Mucosa of descending colon (tissue), 3 donors: Measurements from ENCODE around the gene PARN. TPM values are rescaled to one million over a fixed set of nuclear protein-coding genes. Genes with fewer than 3 reads are reported as not detected.

Experiments
- ATAC-seq: fragments of 200-7000 bp; cut with Tn5 transposase; one replicate; pipeline ENCODE4 v1.9.1; 2020; ENCODE audit warnings: mild to moderate bottlenecking, moderate library complexity
- DNase-seq, 3 donors: peaks; one replicate each; pipeline ENCODE4 v3.0.0-alpha.2; 2020
- H3K36me3 ChIP-seq: fragments of 200-600 bp; one replicate; pipeline ENCODE4 v1.8.0; 2021; ENCODE audit warnings: low read depth, mild to moderate bottlenecking
- H3K4me1 ChIP-seq: fragments of 200-600 bp; one replicate; pipeline ENCODE4 v1.8.0; 2021; ENCODE audit warnings: low read depth, mild to moderate bottlenecking
- H3K4me3 ChIP-seq: fragments of 200-600 bp; one replicate; pipeline ENCODE4 v1.8.0; 2021; ENCODE audit warnings: mild to moderate bottlenecking
- H3K9me3 ChIP-seq: fragments of 200-600 bp; one replicate; pipeline ENCODE4 v1.8.0; 2021; ENCODE audit warnings: mild to moderate bottlenecking
- intact Hi-C, 2 donors: fragments of 100-400 bp; cut with DNase I in 1 of 2; cut with micrococcal nuclease in 1 of 2; formaldehyde crosslinking; loops; one replicate each; pipeline versions ENCODE4 v1.11.0 to v1.11.1; 2022; cut with DNase I, micrococcal nuclease
- total RNA-seq, 3 donors: library from RNA; stranded (reverse); fragmentation: NEBNext Ultra II Directional in 2 of 3; extraction: Animal tissue kit (Norgen Biotek cat#: 25700) in 2 of 3; gene quantifications; one replicate each; pipeline versions ENCODE4 v1.2.1 to v1.2.4, GENCODE V29; 2021 to 2023
- TF ChIP-seq, protein P1 (sequence below): fragments of 200-600 bp; IDR thresholded peaks from one replicate; pipeline ENCODE4 v1.8.0; 2022; ENCODE audit warnings: antibody characterized with exemption, mild to moderate bottlenecking
- donor health status: DM: no; HTN: no; CAD: no; lungs with moderate emphysema.
- donor health status: DM: no; HTN: no; CAD: no.
- donor health status: DM: no; HTN: yes; CAD: no.

The PARN gene
- total RNA-seq, 3 donors from 2014 or later, result 31.5 to 34.0 (median 33.3) TPM

DNA sequence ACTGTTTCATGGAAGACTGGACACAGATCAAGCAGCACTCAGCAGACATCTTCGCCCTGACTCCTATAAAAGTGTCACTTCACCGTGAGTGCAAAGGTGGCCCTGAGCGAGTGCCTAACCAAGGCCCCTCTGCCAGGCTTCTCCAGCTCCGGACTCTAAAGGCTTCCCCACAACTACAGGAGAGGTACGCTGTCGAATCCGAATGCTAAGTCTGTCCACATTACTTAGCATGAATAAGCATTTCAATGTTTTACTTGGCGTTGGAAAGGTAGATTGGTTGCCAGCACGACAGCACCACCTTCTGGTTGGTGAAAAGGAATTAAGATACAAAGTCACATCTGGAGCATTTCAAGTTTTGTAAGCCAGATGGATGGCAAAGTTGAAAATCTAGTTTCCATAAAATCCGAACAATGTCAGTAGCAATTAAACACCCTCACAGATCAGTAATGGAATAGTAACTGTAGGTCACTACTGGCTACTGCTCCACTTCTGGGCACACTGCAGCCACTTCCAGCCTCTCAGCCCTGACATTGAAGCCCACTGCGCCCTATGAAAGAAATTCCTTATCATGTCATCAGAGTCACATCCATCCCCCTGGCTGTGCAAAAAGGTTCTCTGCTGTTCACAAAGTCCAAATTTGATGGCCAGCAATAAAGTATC is 100.9 kb downstream of the PARN start:
- peak; percentile 93 for ATAC-seq

DNA sequence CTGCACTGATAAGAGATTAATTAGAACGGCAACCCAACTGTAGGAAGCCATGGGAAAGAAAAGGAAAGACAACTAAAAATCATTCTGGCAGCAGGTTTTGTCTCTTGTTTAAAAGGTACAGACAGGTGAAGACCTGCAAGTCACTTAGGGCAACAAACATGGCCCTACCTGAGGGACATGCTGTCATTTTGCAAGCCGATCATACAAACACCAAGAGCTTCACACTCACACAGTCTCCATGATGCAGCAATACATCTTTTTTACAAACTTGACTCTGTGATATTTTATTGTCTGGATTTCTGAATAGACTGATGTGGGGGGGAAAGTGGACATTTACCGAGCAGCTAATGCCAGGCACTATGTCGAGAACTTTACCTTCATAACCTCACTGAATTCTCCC is 101.8 kb downstream of the PARN start:
- peaks cover 8% of the 10 kb centered on the region for H3K4me1 ChIP-seq
- H3K4me3 ChIP-seq, result no peak overlapping the region
- no peaks in the 10 kb centered on the region for H3K9me3 ChIP-seq
- intact Hi-C loops, result loop anchor here (5.0 kb wide), 2 partner anchors 226 to 276 kb away; no protein-coding TSS in a partner anchor
- H3K36me3 ChIP-seq, result no peaks in the 10 kb centered on the region
- ATAC-seq (no peak), DNase-seq (no peak)
- TF ChIP-seq, protein P1, sequence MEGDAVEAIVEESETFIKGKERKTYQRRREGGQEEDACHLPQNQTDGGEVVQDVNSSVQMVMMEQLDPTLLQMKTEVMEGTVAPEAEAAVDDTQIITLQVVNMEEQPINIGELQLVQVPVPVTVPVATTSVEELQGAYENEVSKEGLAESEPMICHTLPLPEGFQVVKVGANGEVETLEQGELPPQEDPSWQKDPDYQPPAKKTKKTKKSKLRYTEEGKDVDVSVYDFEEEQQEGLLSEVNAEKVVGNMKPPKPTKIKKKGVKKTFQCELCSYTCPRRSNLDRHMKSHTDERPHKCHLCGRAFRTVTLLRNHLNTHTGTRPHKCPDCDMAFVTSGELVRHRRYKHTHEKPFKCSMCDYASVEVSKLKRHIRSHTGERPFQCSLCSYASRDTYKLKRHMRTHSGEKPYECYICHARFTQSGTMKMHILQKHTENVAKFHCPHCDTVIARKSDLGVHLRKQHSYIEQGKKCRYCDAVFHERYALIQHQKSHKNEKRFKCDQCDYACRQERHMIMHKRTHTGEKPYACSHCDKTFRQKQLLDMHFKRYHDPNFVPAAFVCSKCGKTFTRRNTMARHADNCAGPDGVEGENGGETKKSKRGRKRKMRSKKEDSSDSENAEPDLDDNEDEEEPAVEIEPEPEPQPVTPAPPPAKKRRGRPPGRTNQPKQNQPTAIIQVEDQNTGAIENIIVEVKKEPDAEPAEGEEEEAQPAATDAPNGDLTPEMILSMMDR, result no peak

More for the DNA sequence above, 100.9 kb downstream of the PARN start:
- H3K9me3 ChIP-seq, result no peaks in the 10 kb centered on the region
- intact Hi-C loops, result loop anchor here (5.0 kb wide), 2 partner anchors 227 to 277 kb away; no protein-coding TSS in a partner anchor
- TF ChIP-seq, protein P1, result no peak
- no peaks in the 10 kb centered on the region for H3K36me3 ChIP-seq
- no peak overlapping the region for H3K4me3 ChIP-seq
- peaks cover 8% of the 10 kb centered on the region for H3K4me1 ChIP-seq
- DNase-seq, result peak in 2 of 3 donors; percentile 75 to 76

DNA sequence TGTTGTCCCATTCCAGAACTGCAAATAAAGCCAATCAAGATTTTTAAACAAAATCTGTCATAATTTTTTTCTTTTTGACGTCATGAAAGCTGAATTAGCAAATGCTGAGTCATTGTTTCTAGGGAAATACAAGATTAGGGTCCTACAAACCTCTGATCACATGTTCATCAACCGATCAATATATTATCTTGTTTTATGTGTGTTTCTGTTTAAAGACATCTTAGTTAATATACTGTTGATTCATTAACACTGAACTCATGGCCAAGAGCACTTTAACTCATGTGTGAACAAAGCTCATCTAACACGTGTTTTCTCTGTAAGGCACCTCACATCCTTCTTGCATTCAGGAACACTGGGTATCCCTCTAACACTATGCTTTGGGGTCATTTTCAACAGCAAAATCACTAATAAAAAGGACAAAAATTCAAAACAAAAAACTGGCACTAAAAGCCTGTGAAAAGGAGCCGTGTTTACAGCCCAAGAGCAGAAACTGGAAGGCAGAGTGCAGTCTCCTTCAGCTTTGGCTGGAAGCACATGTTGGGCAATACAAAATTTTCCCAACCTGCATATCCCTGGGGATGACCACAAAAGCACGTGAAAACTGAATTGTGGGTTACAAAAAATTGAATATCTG is 102.5 kb downstream of the PARN start:
- ATAC-seq (no peak), DNase-seq (no peak)
- Histone ChIP-seq H3K4me1 (peaks cover 8% of the 10 kb centered on the region), H3K36me3 (no peaks in the 10 kb centered on the region), H3K4me3 (no peak overlapping the region), H3K9me3 (no peaks in the 10 kb centered on the region)
- intact Hi-C loops, result loop anchor here (5.0 kb wide), 2 partner anchors 225 to 275 kb away; no protein-coding TSS in a partner anchor
- TF ChIP-seq, protein P1, result no peak

DNA sequence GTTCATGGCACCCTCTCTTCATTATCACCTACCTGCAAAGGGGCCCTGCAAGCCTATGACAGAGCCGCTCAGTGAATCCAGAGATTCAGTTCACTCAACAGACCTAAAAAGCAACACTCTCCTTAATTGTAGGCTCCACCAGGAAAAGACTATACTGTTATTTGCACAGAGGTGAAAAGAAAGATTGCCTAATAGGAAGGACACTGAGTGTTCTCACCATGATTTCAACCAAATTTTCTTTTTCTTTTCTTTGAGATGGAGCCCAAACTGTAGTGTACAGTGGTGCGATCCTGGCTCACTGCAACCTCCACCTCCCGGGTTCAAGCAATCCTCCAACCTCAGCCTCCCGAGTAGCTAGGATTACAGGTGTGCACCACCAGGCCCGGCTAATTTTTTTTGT is 104.5 kb downstream of the PARN start:
- ATAC-seq, result no peak
- H3K4me3 ChIP-seq, result no peak overlapping the region
- no peaks in the 10 kb centered on the region for H3K36me3 ChIP-seq
- H3K9me3 ChIP-seq, result no peaks in the 10 kb centered on the region
- peaks cover 8% of the 10 kb centered on the region for H3K4me1 ChIP-seq
- DNase-seq, result no peak
- intact Hi-C loops, result loop anchor here (5.0 kb wide), 2 partner anchors 223 to 273 kb away; no protein-coding TSS in a partner anchor
- TF ChIP-seq, protein P1, result no peak

DNA sequence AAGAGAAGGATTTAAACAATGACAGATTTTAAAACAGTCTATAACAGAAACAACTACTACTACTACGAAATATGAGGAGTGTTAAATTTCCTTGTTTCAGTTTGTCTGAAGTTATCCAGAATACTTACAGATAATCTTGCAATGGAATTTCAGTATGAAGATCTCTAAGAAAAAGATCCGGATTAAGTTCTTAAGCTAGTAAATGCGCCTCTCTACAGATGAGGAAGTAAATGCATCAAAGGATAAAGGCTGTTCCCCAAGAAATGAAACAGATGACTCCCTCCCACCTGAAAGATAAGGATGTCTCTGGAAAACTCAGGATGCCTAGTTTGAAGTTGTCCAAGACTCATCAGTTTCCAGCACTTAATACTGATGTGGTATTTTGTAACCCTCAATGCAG is 105.1 kb downstream of the PARN start:
- H3K9me3 ChIP-seq, result no peaks in the 10 kb centered on the region
- TF ChIP-seq, protein P1, result no peak
- no peaks in the 10 kb centered on the region for H3K36me3 ChIP-seq
- intact Hi-C loops, result loop anchor here (5.0 kb wide), 2 partner anchors 223 to 273 kb away; no protein-coding TSS in a partner anchor
- ATAC-seq, result no peak
- H3K4me3 ChIP-seq, result no peak overlapping the region
- peaks cover 8% of the 10 kb centered on the region for H3K4me1 ChIP-seq
- no peak for DNase-seq
